GM19468 (cell line): ENCODE measurements around the gene KIF6.

ENCODE experiments used
- ATAC-seq: cut with Tn5 transposase; IDR thresholded peaks from one replicate; pipeline ENCODE4 v1.9.1; 2021; ENCODE audit warnings: mild to moderate bottlenecking, moderate library complexity, moderate number of reproducible peaks; ENCODE audit not compliant: unreplicated experiment; ENCODE audit errors: extremely low read depth

Gene KIF6

GRCh38 chr6:39365281-39366074 is 359.7 kb downstream of the KIF6 start:
- no peak for ATAC-seq

GRCh38 chr6:39363280-39363679 is 361.9 kb downstream of the KIF6 start:
- ATAC-seq, result no peak

DNA sequence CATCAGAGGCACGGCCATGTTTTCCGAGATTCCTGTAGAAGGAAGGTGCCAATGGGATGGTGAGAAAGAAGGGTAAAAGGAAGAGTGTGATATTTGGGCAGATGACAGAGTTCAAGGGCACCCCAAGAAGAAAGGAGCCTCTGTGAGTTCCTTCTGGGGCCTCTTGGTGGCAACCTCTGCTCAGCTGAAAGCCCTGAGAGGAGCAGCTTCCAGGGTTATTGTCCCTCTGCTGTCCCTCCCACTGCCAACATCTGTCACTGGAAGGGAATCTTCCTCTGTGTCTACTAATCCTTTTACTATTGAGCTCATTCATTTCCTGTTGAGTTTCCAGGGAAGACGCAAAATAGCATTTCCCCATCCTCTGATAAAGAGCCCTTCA is 362.7 kb downstream of the KIF6 start:
- ATAC-seq, result no peak

- peak; percentile 63 for ATAC-seq
Observed at GRCh38 chr6:39361657-39362486, 363.3 kb downstream of the KIF6 start.

GRCh38 chr6:39360378-39360777 is 364.8 kb downstream of the KIF6 start:
- no peak for ATAC-seq

DNA sequence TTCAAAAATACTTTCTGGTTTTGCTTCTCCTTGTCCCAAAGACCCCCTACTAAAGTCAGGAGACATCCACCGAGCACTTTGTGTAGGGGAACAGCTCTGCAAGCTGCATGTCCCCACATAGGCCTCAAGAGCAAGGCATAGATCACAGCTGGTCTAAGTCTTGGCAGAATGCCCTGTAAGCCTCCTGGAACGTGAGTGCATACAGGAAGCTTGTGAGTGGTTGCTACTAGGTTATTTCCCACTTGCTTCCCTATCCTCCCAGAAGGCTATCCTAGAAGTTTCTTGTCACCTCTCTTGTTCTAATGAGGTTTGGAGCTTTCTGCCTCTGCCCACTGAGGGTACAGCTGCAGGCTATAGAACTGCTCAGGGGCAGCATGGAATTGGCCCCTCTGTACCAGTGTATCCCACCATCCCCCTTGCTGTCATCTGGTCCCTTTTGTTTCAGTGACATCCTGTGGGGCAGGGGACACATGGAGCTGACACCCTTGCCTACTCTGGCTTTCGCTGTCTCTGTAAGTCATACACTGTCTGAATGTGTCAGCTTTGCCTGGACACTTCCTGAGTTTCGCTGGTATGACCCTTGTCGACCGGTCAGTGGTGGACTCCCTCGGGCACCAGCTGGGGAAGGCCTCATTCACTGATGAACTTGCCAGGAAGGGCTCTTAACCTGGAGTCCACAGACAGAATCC is 367.1 kb downstream of the KIF6 start:
- no peak for ATAC-seq

- ATAC-seq, result no peak
Observed at GRCh38 chr6:39353698-39354315, 371.4 kb downstream of the KIF6 start.

DNA sequence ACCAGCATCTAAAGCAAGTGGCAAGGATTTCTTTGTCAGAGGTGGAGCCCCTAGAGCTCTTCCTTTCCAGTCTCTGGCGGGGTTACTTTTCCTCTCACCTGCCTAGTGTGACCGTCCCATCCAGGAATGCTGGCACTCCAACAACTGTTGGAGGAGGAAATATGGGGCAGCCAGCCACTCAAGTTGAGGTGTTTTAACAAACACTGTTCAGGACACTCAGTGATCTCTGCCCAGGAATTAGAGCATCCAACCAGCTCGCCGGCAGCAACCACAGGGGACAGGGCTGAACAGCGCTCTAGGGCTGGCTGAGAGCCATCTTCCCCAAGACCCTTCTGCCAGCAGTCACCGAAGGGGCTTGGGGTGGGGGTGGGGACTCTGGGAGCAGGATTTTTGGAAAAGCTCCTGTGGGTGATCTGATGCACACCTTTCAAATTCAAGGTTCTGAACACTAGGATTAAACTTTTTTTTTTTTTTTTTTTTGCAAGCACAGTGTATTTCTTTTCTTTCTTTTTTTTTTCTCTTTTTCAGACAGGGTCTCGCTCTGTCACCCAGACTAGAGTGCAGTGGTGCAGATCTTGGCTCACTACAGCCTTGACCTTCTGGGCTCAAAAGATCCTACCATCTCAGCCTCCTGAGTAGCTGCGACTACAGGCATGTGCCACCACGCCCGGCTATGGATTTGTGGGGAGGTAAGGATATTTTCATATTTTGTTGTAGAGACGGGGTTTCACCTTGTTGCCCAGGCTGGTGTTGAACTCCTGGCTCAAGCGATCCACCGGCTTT is 374.3 kb downstream of the KIF6 start:
- ATAC-seq, result no peak

DNA sequence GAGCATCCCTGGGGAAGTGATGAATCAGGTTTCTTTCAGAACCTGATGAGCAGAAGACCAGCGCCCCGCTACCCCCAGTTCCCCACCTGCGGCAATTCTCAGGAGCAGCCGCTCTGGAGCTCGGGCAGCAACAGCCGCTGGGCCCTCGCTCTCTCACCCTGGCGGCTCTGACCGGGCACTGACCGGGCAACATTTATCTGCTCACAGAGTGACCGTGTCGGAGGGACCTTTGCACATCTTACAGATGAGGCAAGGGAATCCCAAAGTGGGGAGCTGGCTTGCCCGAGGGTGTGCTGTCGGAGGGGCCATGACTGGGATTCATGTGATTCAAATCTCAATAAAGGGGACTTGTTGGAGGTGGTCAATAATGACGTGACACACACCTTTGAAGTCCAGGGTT is 376.5 kb downstream of the KIF6 start:
- ATAC-seq, result no peak

DNA sequence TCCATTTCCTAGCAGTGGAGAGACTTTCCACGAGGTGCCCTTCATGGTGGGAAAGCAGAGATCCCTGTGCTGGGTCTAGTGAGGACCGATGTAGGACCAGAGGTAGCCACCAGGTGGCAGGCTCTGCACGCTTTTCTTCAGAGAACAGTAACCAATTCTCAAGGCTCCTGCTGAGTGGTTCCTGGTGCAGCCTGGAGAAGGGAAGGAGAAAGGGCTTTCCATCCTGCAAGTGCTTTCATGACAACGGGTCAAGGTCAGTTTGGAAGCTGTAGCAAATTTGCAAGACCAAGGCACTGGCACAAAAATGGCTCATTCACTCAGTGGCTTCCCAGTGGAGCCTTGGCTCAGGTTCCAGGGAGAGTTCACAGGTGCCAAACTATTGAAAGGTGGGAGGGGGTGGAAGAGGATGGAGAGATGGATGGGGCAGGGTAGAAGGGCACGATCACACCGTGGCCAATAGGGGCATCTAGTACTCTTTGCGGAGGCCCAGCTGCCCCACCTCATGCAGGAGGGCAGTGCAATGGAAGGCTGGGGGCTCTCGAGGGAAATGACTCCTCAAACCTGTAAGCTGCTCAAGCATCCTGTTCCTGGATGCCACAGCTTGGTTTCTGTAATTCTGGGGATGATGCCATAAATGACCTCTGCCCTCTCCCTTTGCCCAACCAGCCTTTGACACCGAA is 377.2 kb downstream of the KIF6 start:
- no peak for ATAC-seq

DNA sequence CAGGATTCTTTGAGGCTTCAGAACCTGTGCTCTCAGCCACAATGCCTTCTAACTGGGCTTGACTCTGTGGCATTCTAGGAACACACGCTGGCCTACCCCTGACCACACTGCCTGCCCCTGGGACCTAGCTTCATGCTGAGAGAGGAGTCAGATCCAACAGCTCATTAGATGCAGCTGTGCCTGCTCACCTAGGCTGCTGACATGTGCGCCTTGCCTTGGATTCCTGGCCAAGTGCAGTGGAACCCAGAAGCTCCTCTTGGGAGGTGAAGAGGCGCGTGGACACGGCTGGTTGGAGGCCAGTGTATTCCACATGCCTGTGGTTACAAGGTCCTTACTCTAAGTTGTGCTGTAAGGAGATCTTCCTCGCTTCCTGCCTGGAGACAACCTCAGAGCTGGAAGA is 378.0 kb downstream of the KIF6 start:
- no peak for ATAC-seq

- ATAC-seq, result no peak
Observed at GRCh38 chr6:39344821-39345280, 380.4 kb downstream of the KIF6 start.

GRCh38 chr6:39343396-39343870 is 381.8 kb downstream of the KIF6 start:
- no peak for ATAC-seq

GRCh38 chr6:39342692-39343395 is 382.4 kb downstream of the KIF6 start:
- ATAC-seq, result no peak

- no peak for ATAC-seq
Observed at GRCh38 chr6:39341937-39342336, 383.3 kb downstream of the KIF6 start.

- no peak for ATAC-seq
Observed at GRCh38 chr6:39341352-39341751, 383.9 kb downstream of the KIF6 start.

DNA sequence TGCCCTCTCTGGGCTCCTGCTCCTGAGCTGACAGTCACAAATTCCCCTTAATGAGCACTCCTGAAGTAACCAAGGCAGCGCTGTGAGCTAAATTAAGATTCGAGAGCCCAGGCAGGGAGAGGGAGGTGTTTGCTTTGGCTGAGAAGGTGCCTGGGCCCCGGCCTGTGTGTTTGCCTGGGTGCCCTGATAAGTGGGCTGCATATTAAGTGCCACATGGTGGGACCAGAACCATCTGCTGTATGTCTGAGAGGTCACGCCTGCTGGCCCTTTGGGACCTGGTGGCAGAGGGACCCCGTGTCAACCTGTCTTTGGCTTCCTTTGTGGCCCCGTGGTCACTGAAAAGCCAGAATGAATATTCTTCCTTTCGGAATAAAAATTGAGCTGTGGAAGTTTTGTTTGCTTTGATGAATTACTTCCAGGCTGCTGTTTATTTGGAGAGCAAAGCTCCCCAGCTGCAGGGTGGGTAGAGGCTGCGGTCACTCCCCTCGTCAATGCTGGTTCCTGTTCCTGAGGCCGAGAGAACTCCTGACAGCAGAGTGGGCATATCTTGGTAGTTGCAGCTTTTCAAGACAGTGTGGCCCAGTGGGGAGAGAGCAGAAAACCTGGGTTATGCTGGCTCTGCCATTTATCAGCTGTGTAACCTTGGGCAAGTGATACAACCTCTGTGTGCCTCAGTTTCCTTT is 385.2 kb downstream of the KIF6 start:
- no peak for ATAC-seq
